GM18907 (cell line): Measurements from ENCODE around the gene CHRNA1.
A peak's percentile ranks its signal among the peaks of the same experiment; 100 is the strongest.

ENCODE experiments used
- ATAC-seq: cut with Tn5 transposase; IDR thresholded peaks from one replicate; pipeline ENCODE4 v1.9.1; 2021; ENCODE audit warnings: mild to moderate bottlenecking, moderate library complexity; ENCODE audit not compliant: unreplicated experiment

The CHRNA1 gene

GRCh38 chr2:174784316-174784715, 20.0 kb upstream of the CHRNA1 start:
- ATAC-seq = no peak

- no peak for ATAC-seq
Observed at GRCh38 chr2:174781996-174782395, 17.7 kb upstream of the CHRNA1 start.

- ATAC-seq = no peak
Observed at GRCh38 chr2:174781298-174781697, 17.0 kb upstream of the CHRNA1 start.

- no peak for ATAC-seq
Observed at GRCh38 chr2:174780856-174781255, 16.6 kb upstream of the CHRNA1 start.

- no peak for ATAC-seq
Observed at GRCh38 chr2:174780191-174780840, 16.0 kb upstream of the CHRNA1 start.

- ATAC-seq = no peak
Observed at GRCh38 chr2:174779361-174779928, 15.2 kb upstream of the CHRNA1 start.

GRCh38 chr2:174778085-174778981, 14.1 kb upstream of the CHRNA1 start:
- peak; percentile 75 for ATAC-seq

GRCh38 chr2:174777347-174778084, 13.2 kb upstream of the CHRNA1 start:
- no peak for ATAC-seq

- ATAC-seq = no peak
Observed at GRCh38 chr2:174776675-174777074, 12.4 kb upstream of the CHRNA1 start.

- no peak for ATAC-seq
Observed at GRCh38 chr2:174776223-174776622, 12.0 kb upstream of the CHRNA1 start.

GRCh38 chr2:174775571-174775980, 11.3 kb upstream of the CHRNA1 start:
- ATAC-seq = no peak

- ATAC-seq = no peak
Observed at GRCh38 chr2:174774886-174775285, 10.6 kb upstream of the CHRNA1 start.

- no peak for ATAC-seq
Observed at GRCh38 chr2:174773215-174773614, 8.9 kb upstream of the CHRNA1 start.

- ATAC-seq = no peak
Observed at GRCh38 chr2:174772472-174772801, 8.2 kb upstream of the CHRNA1 start.

GRCh38 chr2:174771631-174772471, 7.6 kb upstream of the CHRNA1 start:
- ATAC-seq = no peak

- ATAC-seq = no peak
Observed at GRCh38 chr2:174771136-174771535, 6.9 kb upstream of the CHRNA1 start.

- ATAC-seq = no peak
Observed at GRCh38 chr2:174768557-174768956, 4.3 kb upstream of the CHRNA1 start.

- ATAC-seq = no peak
Observed at GRCh38 chr2:174766271-174766670, 2.0 kb upstream of the CHRNA1 start.

- no peak for ATAC-seq
Observed at GRCh38 chr2:174765576-174765975, 1.3 kb upstream of the CHRNA1 start.

GRCh38 chr2:174763780-174764179, 492 bp downstream of the CHRNA1 start:
- ATAC-seq = no peak
